HFFc6 (cell line): ENCODE results near the gene AFF1. TPM values are rescaled to one million over a fixed set of nuclear protein-coding genes. Genes with fewer than 3 reads are reported as not detected.

Experiments used
- DNase-seq: peaks from one replicate; pipeline ENCODE4 v3.0.0-alpha.2; 2018
- H3K27ac Mint-ChIP-seq: 2 replicates; pipeline ENCODE4 v1.8.0; 2020; ENCODE audit warnings: mild to moderate bottlenecking, mixed read lengths
- H3K27me3 Mint-ChIP-seq: 2 replicates; pipeline ENCODE4 v1.8.0; 2021; ENCODE audit warnings: mild to moderate bottlenecking, moderate library complexity, mixed read lengths; ENCODE audit not compliant: insufficient read depth
- H3K36me3 Mint-ChIP-seq: 2 replicates; pipeline ENCODE4 v1.8.0; 2021; ENCODE audit warnings: low read depth, mixed read lengths
- H3K4me1 Mint-ChIP-seq: 2 replicates; pipeline ENCODE4 v1.8.0; 2020; ENCODE audit warnings: low read depth, mixed read lengths
- H3K4me3 Mint-ChIP-seq: 2 replicates; pipeline ENCODE4 v1.8.0; 2020; ENCODE audit warnings: mild to moderate bottlenecking, moderate library complexity, mixed read lengths
- H3K9me3 Mint-ChIP-seq: 2 replicates; pipeline ENCODE4 v1.8.0; 2020; ENCODE audit warnings: mild to moderate bottlenecking, mixed read lengths
- CTCF ChIP-seq: fragments of 200-600 bp; sonication (generic); IDR thresholded peaks from 2 replicates; pipeline ENCODE4 v1.5.0; 2021; ENCODE audit warnings: antibody characterized with exemption, mild to moderate bottlenecking
- total RNA-seq, 6 experiments: library from RNA; stranded (reverse); fragmentation: NEBNext Ultra II Directional; extraction: Animal tissue kit (Norgen Biotek cat#: 25700); gene quantifications; 2 replicates in 1 of 6; 3 replicates in 5 of 6; pipeline ENCODE4 v1.2.3, GENCODE V29; 2021

AFF1 gene
- total RNA-seq, 6 experiments from 2014 or later, result 28.3 to 43.6 (median 32.8) TPM

- H3K36me3 Mint-ChIP-seq, result peaks cover 18% of the 10 kb centered on the region
- no peak overlapping the region for H3K4me3 Mint-ChIP-seq
- H3K27me3 Mint-ChIP-seq, result peaks cover 2% of the 10 kb centered on the region; the same call in 1 of the 2 replicates
- no peak for DNase-seq
- no peaks in the 10 kb centered on the region for H3K9me3 Mint-ChIP-seq
- TF ChIP-seq CTCF, result no peak
- H3K27ac Mint-ChIP-seq, result no peak overlapping the region
- H3K4me1 Mint-ChIP-seq, result peaks cover 25% of the 10 kb centered on the region
Measured at GRCh38 chr4:87101543-87102199, 166.9 kb downstream of the AFF1 start.

GRCh38 chr4:87103086-87103485 is 168.3 kb downstream of the AFF1 start:
- Mint-ChIP-seq H3K4me1 (peaks cover 39% of the 10 kb centered on the region), H3K36me3 (peaks cover 21% of the 10 kb centered on the region), H3K27me3 (peaks cover 2% of the 10 kb centered on the region; the same call in 1 of the 2 replicates), H3K9me3 (no peaks in the 10 kb centered on the region), H3K27ac (peak overlapping the region; percentile 90), H3K4me3 (no peak overlapping the region; the same call in 1 of the 2 replicates)
- no peak for TF ChIP-seq CTCF
- DNase-seq, result no peak

GRCh38 chr4:87103691-87104187 is 168.9 kb downstream of the AFF1 start:
- Mint-ChIP-seq H3K27ac (peak overlapping the region; percentile 90), H3K36me3 (peaks cover 21% of the 10 kb centered on the region), H3K4me1 (peaks cover 45% of the 10 kb centered on the region), H3K9me3 (no peaks in the 10 kb centered on the region), H3K4me3 (peak overlapping the region; percentile 63), H3K27me3 (peaks cover 2% of the 10 kb centered on the region; the same call in 1 of the 2 replicates)
- TF ChIP-seq CTCF, result no peak
- DNase-seq, result peak; percentile 82

- H3K27ac Mint-ChIP-seq, result no peak overlapping the region
- H3K9me3 Mint-ChIP-seq, result no peaks in the 10 kb centered on the region
- H3K27me3 Mint-ChIP-seq, result peaks cover 2% of the 10 kb centered on the region; the same call in 1 of the 2 replicates
- H3K4me1 Mint-ChIP-seq, result peaks cover 59% of the 10 kb centered on the region
- peaks cover 21% of the 10 kb centered on the region for H3K36me3 Mint-ChIP-seq
- H3K4me3 Mint-ChIP-seq, result no peak overlapping the region
- DNase-seq, result no peak
- no peak for TF ChIP-seq CTCF
Measured at GRCh38 chr4:87105101-87105845, 170.5 kb downstream of the AFF1 start.

- H3K27me3 Mint-ChIP-seq, result no peaks in the 10 kb centered on the region
- peak overlapping the region; percentile 69 for H3K4me3 Mint-ChIP-seq
- peak overlapping the region; percentile 93 for H3K27ac Mint-ChIP-seq
- H3K36me3 Mint-ChIP-seq, result peaks cover 20% of the 10 kb centered on the region
- DNase-seq, result peak; percentile 90
- H3K4me1 Mint-ChIP-seq, result peaks cover 66% of the 10 kb centered on the region
- peak; percentile 44 for TF ChIP-seq CTCF
- H3K9me3 Mint-ChIP-seq, result no peaks in the 10 kb centered on the region
Measured at GRCh38 chr4:87108142-87108546, 173.3 kb downstream of the AFF1 start.
